Gastroesophageal sphincter (tissue), 4 donors: Measurements from ENCODE around the gene RASL10B. TPM values are rescaled to one million over a fixed set of nuclear protein-coding genes. Genes with fewer than 3 reads are reported as not detected.

ENCODE experiments used
- ATAC-seq: fragments of 150-250 bp; one replicate; pipeline ENCODE4 v1.9.1; 2016; ENCODE audit warnings: mild to moderate bottlenecking, moderate library complexity
- H3K27ac ChIP-seq, 4 donors: fragments of 200-600 bp; sonication (generic) in 3 of 4; 1 replicate in 3 of 4; 2 replicates in 1 of 4; pipeline ENCODE4 v1.5.1; 2016 to 2019
- H3K27me3 ChIP-seq: fragments of 200-600 bp; sonication (generic); one replicate; pipeline ENCODE4 v1.5.1; 2019
- H3K36me3 ChIP-seq, 2 donors: fragments of 200-600 bp; sonication (generic); one replicate each; pipeline ENCODE4 v1.5.1; 2019; ENCODE audit warnings: control low read depth in 1 of 2
- H3K4me1 ChIP-seq, 3 donors: fragments of 200-600 bp; sonication (generic); 1 replicate in 2 of 3; 2 replicates in 1 of 3; pipeline ENCODE4 v1.5.1; 2016 to 2019; ENCODE audit warnings: control low read depth in 2 of 3
- H3K4me3 ChIP-seq, 2 donors: fragments of 200-600 bp; sonication (generic); one replicate each; pipeline ENCODE4 v1.5.1; 2019; ENCODE audit warnings: mild to moderate bottlenecking in 1 of 2, moderate library complexity in 1 of 2
- H3K9me3 ChIP-seq, 3 donors: fragments of 200-600 bp; sonication (generic); one replicate each; pipeline ENCODE4 v1.5.1; 2017 to 2019; ENCODE audit warnings: control low read depth in 2 of 3
- CTCF ChIP-seq, 4 experiments: fragments of 200-600 bp in 2 of 4; fragments of 450-650 bp in 2 of 4; sonication (generic) in 1 of 4; IDR thresholded peaks; one replicate each; pipeline ENCODE4 v1.5.1; 2017 to 2019; ENCODE audit warnings: antibody characterized with exemption in 4 of 4, mild to moderate bottlenecking in 2 of 4, moderate library complexity in 2 of 4
- EP300 ChIP-seq: sonication (generic); formaldehyde crosslinking; IDR thresholded peaks from one replicate; pipeline ENCODE4 v1.6.1; 2017; ENCODE audit warnings: antibody characterized with exemption, mild to moderate bottlenecking
- POLR2A ChIP-seq, 2 donors: fragments of 450-650 bp; IDR thresholded peaks; one replicate each; pipeline ENCODE4 v1.6.1; 2017; ENCODE audit warnings: antibody characterized with exemption in 2 of 2, mild to moderate bottlenecking in 2 of 2, moderate library complexity in 1 of 2
- POLR2AphosphoS5 ChIP-seq: sonication (generic); formaldehyde crosslinking; IDR thresholded peaks from one replicate; pipeline ENCODE4 v1.6.1; 2017; ENCODE audit warnings: antibody characterized with exemption
- WGBS, 2 donors: methylation state at CpG; one replicate each; pipeline ENCODE4 v1.1.5; 2018; ENCODE audit warnings: low coverage in 1 of 2; 5-methylcytosine and 5-hydroxymethylcytosine counted together
- total RNA-seq, 4 donors: library from RNA; depleted of rRNA; stranded (reverse); fragments of >200 nt; gene quantifications; one replicate each; pipeline ENCODE4 v1.1.0, GENCODE V29; 2016

The RASL10B gene
- total RNA-seq, 4 donors from 2014 or later, result 4.2 to 25.9 (median 15.4) TPM

DNA sequence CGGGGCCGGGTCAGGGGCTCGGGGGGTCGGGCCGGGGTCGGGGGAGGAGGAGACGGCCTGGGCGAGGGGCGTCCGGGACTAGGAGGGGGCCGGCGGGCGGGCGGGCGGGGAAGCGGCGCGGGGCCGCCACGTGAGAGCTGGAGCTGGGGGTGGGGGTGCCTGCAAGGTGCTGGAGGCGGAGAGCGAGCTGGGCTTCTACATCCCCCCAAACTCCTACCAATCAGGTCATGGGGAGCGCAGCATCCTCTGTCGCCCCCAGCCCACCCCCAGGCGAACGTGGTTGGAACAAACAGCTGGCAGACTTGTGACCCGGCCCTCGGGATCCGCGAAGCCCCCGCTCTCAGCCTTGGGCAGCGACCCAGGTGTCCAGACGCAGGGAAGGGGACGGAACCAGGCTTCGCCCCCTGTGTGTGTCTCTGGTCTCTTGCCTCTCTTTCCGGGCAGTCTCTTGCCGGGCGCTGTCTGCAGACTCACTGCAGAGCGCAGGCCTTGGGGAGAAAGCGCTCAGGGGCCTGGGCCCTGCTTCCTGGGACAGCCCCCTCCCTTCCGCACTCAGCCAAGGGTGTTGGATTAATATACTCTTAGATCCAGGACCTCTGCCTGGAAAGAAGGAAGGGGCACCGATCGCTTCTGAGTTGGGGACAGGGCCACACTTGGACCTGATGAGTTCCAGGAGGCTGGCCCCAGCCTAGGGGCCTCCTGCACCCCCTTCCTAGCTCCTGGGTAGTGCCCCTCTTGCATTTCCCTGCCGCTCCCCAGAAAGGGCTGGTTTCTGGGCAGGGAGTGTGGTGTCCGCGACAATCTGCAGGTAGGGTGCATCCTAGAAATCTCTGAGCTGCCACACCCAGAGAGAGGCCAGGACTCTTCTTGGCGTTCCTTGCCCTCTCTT is 722 bp downstream of the RASL10B start:
- WGBS, 2 donors, result 40 to 41% methylated on average over 4 to 11 of the region's 47 CpGs
- H3K36me3 ChIP-seq, result peaks cover 0 to under 1% of the 10 kb centered on the region in 2 donors
- no peaks in the 10 kb centered on the region for H3K9me3 ChIP-seq
- H3K4me3 ChIP-seq, result peak overlapping the region; percentile 86 to 87
- ATAC-seq, result peak; percentile 27
- peak overlapping the region; percentile 4 to 75 (median 62) for H3K27ac ChIP-seq
- no peaks in the 10 kb centered on the region for H3K27me3 ChIP-seq
- TF ChIP-seq POLR2A (IDR thresholded peaks at IDR 0.05) (no peak), CTCF (IDR thresholded peaks at IDR 0.05) (no peak), POLR2AphosphoS5 (no peak), EP300 (no peak)
- peaks cover 2 to 45% (median 11%) of the 10 kb centered on the region in 3 donors for H3K4me1 ChIP-seq

GRCh38 chr17:35732806-35733136 is 1.3 kb downstream of the RASL10B start:
- Histone ChIP-seq H3K27ac (no peak overlapping the region), H3K27me3 (no peaks in the 10 kb centered on the region), H3K4me1 (peaks cover 2 to 39% (median 11%) of the 10 kb centered on the region in 3 donors), H3K9me3 (no peaks in the 10 kb centered on the region), H3K36me3 (no peaks in the 10 kb centered on the region), H3K4me3 (peak overlapping the region; percentile 86 to 87)
- no peak for TF ChIP-seq CTCF (IDR thresholded peaks at IDR 0.05)
- no peak for TF ChIP-seq POLR2A (IDR thresholded peaks at IDR 0.05)
- ATAC-seq, result no peak
- 86% methylated on average over 1 of the region's 1 CpG; no CpG with 5 or more reads in 1 of the 2 donors for WGBS, 2 donors

- Histone ChIP-seq H3K27ac (no peak overlapping the region), H3K4me3 (no peak overlapping the region), H3K4me1 (peaks cover 2 to 33% (median 11%) of the 10 kb centered on the region in 3 donors), H3K36me3 (no peaks in the 10 kb centered on the region), H3K27me3 (no peaks in the 10 kb centered on the region), H3K9me3 (no peaks in the 10 kb centered on the region)
- TF ChIP-seq EP300, result no peak
- ATAC-seq, result no peak
- WGBS, 2 donors, result 85% methylated on average over 5 of the region's 6 CpGs; no CpG with 5 or more reads in 1 of the 2 donors
Observed at GRCh38 chr17:35733366-35733765, 1.9 kb downstream of the RASL10B start.

DNA sequence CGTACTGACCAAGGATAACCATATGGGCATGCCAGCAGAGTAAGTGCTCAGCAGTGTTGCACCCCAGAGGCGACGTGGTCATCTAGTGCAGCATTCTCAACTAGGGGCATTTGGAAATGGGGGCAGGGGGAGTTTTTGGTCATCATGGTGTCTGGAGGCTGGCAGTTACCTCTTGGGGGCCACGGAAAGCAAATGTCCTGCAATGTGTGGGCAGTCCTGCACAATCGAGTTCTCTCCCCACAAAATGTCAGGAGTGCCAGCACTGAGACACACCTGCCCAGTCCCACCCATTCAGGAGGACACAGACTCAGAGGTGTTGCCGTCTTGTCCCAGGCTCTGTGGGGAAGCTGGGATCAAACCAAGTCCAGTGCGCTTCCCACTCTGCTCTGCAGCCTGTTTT is 3.0 kb downstream of the RASL10B start:
- WGBS, 2 donors, result 50 to 89% methylated on average over 1 to 6 of the region's 7 CpGs
- H3K4me1 ChIP-seq, result peaks cover 2 to 26% (median 11%) of the 10 kb centered on the region in 3 donors
- no peak for ATAC-seq
- H3K27me3 ChIP-seq, result no peaks in the 10 kb centered on the region
- no peak overlapping the region for H3K4me3 ChIP-seq
- H3K36me3 ChIP-seq, result no peaks in the 10 kb centered on the region
- no peaks in the 10 kb centered on the region for H3K9me3 ChIP-seq
- TF ChIP-seq POLR2A (IDR thresholded peaks at IDR 0.05) (no peak), EP300 (no peak), POLR2AphosphoS5 (no peak), CTCF (IDR thresholded peaks at IDR 0.05) (no peak)
- H3K27ac ChIP-seq, result no peak overlapping the region

DNA sequence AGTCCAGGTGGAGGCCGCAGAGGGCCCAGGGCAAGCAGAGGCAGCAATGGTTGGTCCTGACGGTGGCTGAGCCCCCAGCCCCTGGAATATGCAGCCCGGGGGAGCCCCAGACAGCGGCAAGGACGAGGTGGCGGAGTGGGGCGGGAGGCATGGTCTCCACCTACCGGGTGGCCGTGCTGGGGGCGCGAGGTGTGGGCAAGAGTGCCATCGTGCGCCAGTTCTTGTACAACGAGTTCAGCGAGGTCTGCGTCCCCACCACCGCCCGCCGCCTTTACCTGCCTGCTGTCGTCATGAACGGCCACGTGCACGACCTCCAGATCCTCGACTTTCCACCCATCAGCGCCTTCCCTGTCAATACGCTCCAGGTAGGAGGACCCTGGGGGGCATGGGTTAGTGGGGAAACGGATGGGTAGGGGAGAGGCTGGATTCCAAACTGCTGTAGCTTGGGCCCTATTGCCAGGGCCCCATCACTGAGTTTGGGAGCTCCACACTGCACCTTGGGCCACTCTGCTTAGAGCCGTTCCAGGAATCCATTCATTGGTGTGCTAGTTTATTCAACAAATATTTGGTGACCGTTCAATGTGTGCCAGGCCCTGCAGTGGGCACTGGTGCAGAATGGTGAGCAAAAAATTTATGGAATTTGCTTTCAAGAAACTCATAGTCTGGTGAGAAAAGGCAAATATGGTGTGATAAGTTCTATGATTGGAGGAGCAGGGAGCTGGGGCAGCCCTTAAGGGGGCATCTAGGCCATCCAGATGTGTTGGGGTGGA is 3.8 kb downstream of the RASL10B start:
- H3K36me3 ChIP-seq, result no peaks in the 10 kb centered on the region
- H3K27ac ChIP-seq, result no peak overlapping the region
- peaks cover 5% of the 10 kb centered on the region for H3K27me3 ChIP-seq
- no peak for TF ChIP-seq CTCF (IDR thresholded peaks at IDR 0.05)
- no peak for TF ChIP-seq POLR2AphosphoS5
- no peak for TF ChIP-seq POLR2A (IDR thresholded peaks at IDR 0.05)
- TF ChIP-seq EP300, result no peak
- ATAC-seq, result no peak
- WGBS, 2 donors, result 74 to 85% methylated on average over 3 to 5 of the region's 29 CpGs
- H3K4me1 ChIP-seq, result peaks cover 2 to 26% (median 11%) of the 10 kb centered on the region in 3 donors
- no peak overlapping the region for H3K4me3 ChIP-seq
- H3K9me3 ChIP-seq, result no peaks in the 10 kb centered on the region
